Measurements from ENCODE around the gene PDE6B. TPM values are rescaled to one million over a fixed set of nuclear protein-coding genes. Genes with fewer than 3 reads are reported as not detected.

Gene PDE6B
- total RNA-seq, 4 donors from 2014 or later = 0.81 to 5.5 (median 1.8) TPM

GRCh38 chr4:650951-651883 is 25.8 kb downstream of the PDE6B start:
- WGBS, 2 donors (ENCODE audit: low coverage in 1 of 2) = 26 to 43% methylated on average over 8 to 11 of the region's 49 CpGs
- Histone ChIP-seq H3K9me3 (no peaks in the 10 kb centered on the region), H3K4me3 (no peak overlapping the region), H3K27ac (no peak overlapping the region), H3K27me3 (peaks cover 89% of the 10 kb centered on the region), H3K36me3 (no peaks in the 10 kb centered on the region), H3K4me1 (no peaks in the 10 kb centered on the region)
- no peak for ATAC-seq
- no peak for TF ChIP-seq POLR2AphosphoS5 (IDR thresholded peaks at IDR 0.05)
- TF ChIP-seq POLR2A (IDR thresholded peaks at IDR 0.05) = no peak
- no peak for TF ChIP-seq EP300 (IDR thresholded peaks at IDR 0.05)
- TF ChIP-seq CTCF (IDR thresholded peaks at IDR 0.05) = no peak

GRCh38 chr4:651884-652642 is 26.7 kb downstream of the PDE6B start:
- TF ChIP-seq POLR2A (IDR thresholded peaks at IDR 0.05) = no peak
- TF ChIP-seq POLR2AphosphoS5 (IDR thresholded peaks at IDR 0.05) = no peak
- no peak for TF ChIP-seq EP300 (IDR thresholded peaks at IDR 0.05)
- TF ChIP-seq CTCF (IDR thresholded peaks at IDR 0.05) = no peak
- WGBS, 2 donors (ENCODE audit: low coverage in 1 of 2) = 50 to 75% methylated on average over 13 to 17 of the region's 24 CpGs
- H3K4me3 ChIP-seq = no peak overlapping the region

GRCh38 chr4:653080-653821 is 27.9 kb downstream of the PDE6B start:
- H3K36me3 ChIP-seq = no peaks in the 10 kb centered on the region
- no peak for ATAC-seq
- TF ChIP-seq POLR2A (IDR thresholded peaks at IDR 0.05) (no peak), EP300 (IDR thresholded peaks at IDR 0.05) (no peak)
- no peaks in the 10 kb centered on the region for H3K4me1 ChIP-seq
- 90% methylated on average over 7 of the region's 35 CpGs; no CpG with 5 or more reads in 1 of the 2 donors for WGBS, 2 donors (ENCODE audit: low coverage in 1 of 2)
- H3K27me3 ChIP-seq = peaks cover 82% of the 10 kb centered on the region
- no peaks in the 10 kb centered on the region for H3K9me3 ChIP-seq
- no peak overlapping the region for H3K27ac ChIP-seq
- no peak overlapping the region for H3K4me3 ChIP-seq

More at GRCh38 chr4:651884-652642, 26.7 kb downstream of the PDE6B start:
- H3K36me3 ChIP-seq = no peaks in the 10 kb centered on the region
- no peaks in the 10 kb centered on the region for H3K4me1 ChIP-seq
- no peaks in the 10 kb centered on the region for H3K9me3 ChIP-seq
- peaks cover 88% of the 10 kb centered on the region for H3K27me3 ChIP-seq
- no peak for ATAC-seq
- no peak overlapping the region for H3K27ac ChIP-seq

GRCh38 chr4:653831-654502 is 28.6 kb downstream of the PDE6B start:
- peaks cover 75% of the 10 kb centered on the region for H3K27me3 ChIP-seq
- 87% methylated on average over 6 of the region's 29 CpGs; no CpG with 5 or more reads in 1 of the 2 donors for WGBS, 2 donors (ENCODE audit: low coverage in 1 of 2)
- H3K27ac ChIP-seq = no peak overlapping the region
- ATAC-seq = no peak
- H3K9me3 ChIP-seq = no peaks in the 10 kb centered on the region
- H3K4me3 ChIP-seq = no peak overlapping the region
- TF ChIP-seq POLR2A (IDR thresholded peaks at IDR 0.05) (no peak), EP300 (IDR thresholded peaks at IDR 0.05) (no peak), POLR2AphosphoS5 (IDR thresholded peaks at IDR 0.05) (no peak), CTCF (IDR thresholded peaks at IDR 0.05) (no peak)
- H3K36me3 ChIP-seq = no peaks in the 10 kb centered on the region
- no peaks in the 10 kb centered on the region for H3K4me1 ChIP-seq

Measured in gastroesophageal sphincter (tissue), 4 donors.